Ishikawa (cell line): Measurements from ENCODE around the gene SEC24C.
"Not testable (repeated sequence)": the region's sequence is repeated elsewhere in the genome, so short reads cannot be mapped to it uniquely, and the experiment has no call there.

Experiments
- CEBPB ChIP-seq: IDR thresholded peaks from 2 replicates; pipeline ENCODE4 v1.6.1; 2012
- CREB1 ChIP-seq: IDR thresholded peaks from 2 replicates; pipeline ENCODE4 v1.6.1; 2012; ENCODE audit warnings: low read depth
- EGR1 ChIP-seq: IDR thresholded peaks from 2 replicates; pipeline ENCODE4 v1.6.1; 2012
- EP300 ChIP-seq: IDR thresholded peaks from 2 replicates; pipeline ENCODE4 v1.6.1; 2012; ENCODE audit warnings: borderline replicate concordance
- FOXM1 ChIP-seq: IDR thresholded peaks from 2 replicates; pipeline ENCODE4 v1.6.1; 2012; ENCODE audit warnings: low read depth, borderline replicate concordance
- MAX ChIP-seq: IDR thresholded peaks from 2 replicates; pipeline ENCODE4 v1.6.1; 2012
- NFIC ChIP-seq: IDR thresholded peaks from 2 replicates; pipeline ENCODE4 v1.6.1; 2012
- RAD21 ChIP-seq: IDR thresholded peaks from 2 replicates; pipeline ENCODE4 v1.6.1; 2012; ENCODE audit warnings: low read depth
- REST ChIP-seq: IDR thresholded peaks from 2 replicates; pipeline ENCODE4 v1.6.1; 2012; ENCODE audit warnings: low read depth, mild to moderate bottlenecking
- TAF1 ChIP-seq: IDR thresholded peaks from 2 replicates; pipeline ENCODE4 v1.6.1; 2012; ENCODE audit warnings: low read depth, mild to moderate bottlenecking
- TCF12 ChIP-seq: IDR thresholded peaks from 2 replicates; pipeline ENCODE4 v1.6.1; 2012; ENCODE audit warnings: low read depth
- TEAD4 ChIP-seq: IDR thresholded peaks from 2 replicates; pipeline ENCODE4 v1.6.1; 2012
- USF1 ChIP-seq: IDR thresholded peaks from 2 replicates; pipeline ENCODE4 v1.6.1; 2012
- YY1 ChIP-seq: IDR thresholded peaks from 2 replicates; pipeline ENCODE4 v1.6.1; 2012; ENCODE audit warnings: low read depth
- ZBTB7A ChIP-seq: IDR thresholded peaks from 2 replicates; pipeline ENCODE4 v1.6.1; 2012; ENCODE audit warnings: low read depth

The SEC24C gene

GRCh38 chr10:73743905-73744663 lies at the start of gene SEC24C:
Gene SEC24C, plus strand, starts transcription at chr10:73744372. Its CDS starts 2,461 bp downstream, at chr10:73746833.
- TF ChIP-seq CEBPB (no peak), TEAD4 (peak; percentile 22; the same call in 1 of the 2 replicates), MAX (peak; percentile 73), NFIC (no peak), REST (no peak), YY1 (peak; percentile 97), TAF1 (peak; percentile 98), ZBTB7A (0 out of 2 replicates have a peak, but pooled peaks have one; percentile 43), CREB1 (peak; percentile 96), EP300 (no peak; the same call in 1 of the 2 replicates), FOXM1 (no peak), RAD21 (no peak), TCF12 (no peak; the same call in 1 of the 2 replicates), EGR1 (peak; percentile 3; the same call in 1 of the 2 replicates), USF1 (no peak; the same call in 1 of the 2 replicates)

GRCh38 chr10:73697675-73698159 lies 46.5 kb upstream of the SEC24C start, which contains the start of gene AGAP5:
Gene AGAP5, minus strand, starts transcription at chr10:73698109. Its CDS starts 354 bp downstream, at chr10:73697755.
- not testable (repeated sequence) for TF ChIP-seq EGR1, TEAD4, RAD21

GRCh38 chr10:73698819-73699218 lies 45.4 kb upstream of the SEC24C start:
- peak; percentile 51 for TF ChIP-seq USF1

- TF ChIP-seq TCF12: no peak
- TF ChIP-seq CEBPB: no peak
- no peak for TF ChIP-seq FOXM1
- TF ChIP-seq NFIC: no peak
- TF ChIP-seq USF1: no peak
- TF ChIP-seq REST: no peak
- TF ChIP-seq CREB1: no peak
- no peak for TF ChIP-seq EP300
- no peak for TF ChIP-seq EGR1
- TF ChIP-seq ZBTB7A: no peak
- no peak for TF ChIP-seq TEAD4
- TF ChIP-seq YY1: no peak
- TF ChIP-seq RAD21: no peak
- no peak for TF ChIP-seq MAX
- no peak for TF ChIP-seq TAF1
Measured at GRCh38 chr10:73716251-73716650, 27.9 kb upstream of the SEC24C start.

- TF ChIP-seq TCF12 (no peak), TAF1 (no peak), USF1 (no peak), FOXM1 (no peak), NFIC (no peak), ZBTB7A (no peak), YY1 (no peak), TEAD4 (no peak), RAD21 (no peak), EP300 (no peak), CEBPB (no peak), MAX (no peak), CREB1 (no peak), EGR1 (no peak), REST (no peak)
Measured at GRCh38 chr10:73717556-73717955, 26.6 kb upstream of the SEC24C start.
